ENCODE data around the gene CDC6.
A peak's percentile ranks its signal among the peaks of the same experiment; 100 is the strongest.

CDC6 gene

DNA sequence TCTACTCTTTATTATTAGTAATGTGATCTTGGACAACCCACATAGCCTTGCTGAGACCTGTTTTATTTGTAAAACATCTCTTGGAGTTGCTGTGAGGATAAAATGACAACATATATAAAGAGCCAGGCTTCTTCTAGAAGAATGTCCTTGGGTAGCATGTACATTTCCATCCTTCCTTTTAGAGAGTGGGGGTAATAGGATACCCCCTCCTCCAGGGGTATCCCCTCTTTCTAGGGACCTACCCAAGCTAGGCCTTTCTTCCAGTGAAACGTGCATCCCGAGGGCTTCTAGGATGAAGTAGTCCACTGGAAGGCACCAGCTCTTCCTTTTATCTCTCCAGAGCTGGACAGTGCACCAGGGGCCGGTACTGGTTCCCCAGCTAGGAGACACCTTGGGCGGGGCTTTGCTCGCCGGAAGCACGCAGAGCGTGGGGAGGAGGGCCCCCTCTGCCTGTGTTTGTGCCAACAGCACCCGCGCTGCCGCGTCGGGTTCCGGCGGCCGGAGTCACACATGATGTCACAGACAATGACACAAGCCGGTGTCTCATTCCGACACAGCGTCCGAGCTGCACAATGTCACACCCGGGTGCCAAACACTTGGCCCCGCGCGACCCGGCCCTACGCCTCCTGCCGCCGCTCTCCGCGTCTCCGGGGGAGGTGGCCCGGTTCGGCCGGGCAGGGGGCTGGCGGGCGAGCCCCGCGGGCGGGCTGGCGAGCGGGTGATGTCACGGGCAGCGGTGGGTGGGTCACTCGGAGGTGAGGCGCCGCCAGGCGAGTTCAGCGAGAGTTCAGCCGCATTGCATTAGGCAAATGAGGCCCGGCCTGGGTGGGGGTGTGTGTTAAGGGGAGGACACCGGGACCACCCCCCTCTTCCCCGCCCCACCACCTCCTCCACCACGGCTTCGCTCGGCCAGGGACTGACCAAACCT lies 53.5 kb downstream of the CDC6 start:
- peak; percentile 95 for DNase-seq (ENCODE audit: low spot score)

DNA sequence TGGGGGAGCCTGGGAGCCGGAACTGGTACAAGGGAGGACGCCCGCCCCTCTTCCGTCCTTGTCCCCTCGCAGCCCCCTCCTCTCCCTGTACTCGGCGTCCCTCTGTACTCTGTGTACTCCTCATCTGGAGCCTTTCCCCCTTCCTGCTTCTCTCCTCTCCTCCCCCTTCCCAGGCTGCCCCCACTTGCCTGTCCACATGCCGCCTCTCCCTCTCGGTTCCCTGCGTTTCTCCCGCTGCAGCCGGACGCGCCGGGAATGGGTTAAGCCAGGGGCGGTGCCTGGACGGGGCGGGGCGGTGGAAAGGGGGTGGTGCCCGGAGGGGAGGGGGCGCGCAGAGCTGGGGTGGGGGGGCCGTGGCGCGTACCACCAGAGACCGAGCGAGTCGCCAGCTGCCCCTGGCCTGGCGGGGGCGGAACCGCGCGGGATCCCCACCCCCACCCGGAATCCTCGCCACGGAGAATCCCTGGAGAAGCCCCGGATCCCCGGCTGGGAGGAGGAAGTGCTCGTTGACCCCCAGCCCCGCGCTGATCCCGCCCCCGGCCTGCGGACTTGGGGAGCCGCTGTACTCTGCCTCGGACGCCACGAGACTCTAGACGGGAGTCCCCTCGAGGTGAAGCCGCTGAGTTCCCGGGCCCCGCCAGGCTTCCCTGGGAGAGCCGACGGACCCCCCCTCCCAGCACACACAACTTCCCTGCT lies 54.3 kb downstream of the CDC6 start:
- DNase-seq (ENCODE audit: low spot score) = no peak

DNA sequence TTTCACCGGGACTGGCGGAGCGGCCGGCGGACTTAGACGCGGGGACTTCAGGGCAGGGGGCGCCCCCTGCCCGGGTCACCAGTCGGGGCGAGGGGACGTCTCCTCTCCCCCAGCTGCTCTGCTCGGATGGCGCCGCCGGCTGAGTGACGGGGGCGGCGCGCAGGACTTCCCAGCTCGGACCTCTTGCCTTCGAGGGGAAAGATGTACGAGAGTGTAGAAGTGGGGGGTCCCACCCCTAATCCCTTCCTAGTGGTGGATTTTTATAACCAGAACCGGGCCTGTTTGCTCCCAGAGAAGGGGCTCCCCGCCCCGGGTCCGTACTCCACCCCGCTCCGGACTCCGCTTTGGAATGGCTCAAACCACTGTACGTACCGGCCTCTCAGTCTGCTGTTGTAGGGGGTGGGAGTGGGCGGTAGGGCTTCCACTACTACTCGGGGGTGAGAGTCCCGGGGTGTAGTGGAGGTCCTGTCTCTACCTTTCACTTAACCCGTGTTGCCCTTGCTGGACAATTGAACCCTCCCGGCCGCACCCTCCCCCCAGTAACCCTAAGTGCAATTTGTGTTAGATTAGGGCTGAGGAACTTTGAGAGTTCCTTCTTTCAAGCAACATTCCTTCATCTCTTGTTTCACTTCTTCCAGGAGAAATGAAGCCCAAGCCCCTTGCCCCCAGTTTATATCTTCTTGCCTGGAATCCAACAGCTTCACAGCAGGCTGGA lies 55.0 kb downstream of the CDC6 start:
- no peak for DNase-seq (ENCODE audit: low spot score)

DNA sequence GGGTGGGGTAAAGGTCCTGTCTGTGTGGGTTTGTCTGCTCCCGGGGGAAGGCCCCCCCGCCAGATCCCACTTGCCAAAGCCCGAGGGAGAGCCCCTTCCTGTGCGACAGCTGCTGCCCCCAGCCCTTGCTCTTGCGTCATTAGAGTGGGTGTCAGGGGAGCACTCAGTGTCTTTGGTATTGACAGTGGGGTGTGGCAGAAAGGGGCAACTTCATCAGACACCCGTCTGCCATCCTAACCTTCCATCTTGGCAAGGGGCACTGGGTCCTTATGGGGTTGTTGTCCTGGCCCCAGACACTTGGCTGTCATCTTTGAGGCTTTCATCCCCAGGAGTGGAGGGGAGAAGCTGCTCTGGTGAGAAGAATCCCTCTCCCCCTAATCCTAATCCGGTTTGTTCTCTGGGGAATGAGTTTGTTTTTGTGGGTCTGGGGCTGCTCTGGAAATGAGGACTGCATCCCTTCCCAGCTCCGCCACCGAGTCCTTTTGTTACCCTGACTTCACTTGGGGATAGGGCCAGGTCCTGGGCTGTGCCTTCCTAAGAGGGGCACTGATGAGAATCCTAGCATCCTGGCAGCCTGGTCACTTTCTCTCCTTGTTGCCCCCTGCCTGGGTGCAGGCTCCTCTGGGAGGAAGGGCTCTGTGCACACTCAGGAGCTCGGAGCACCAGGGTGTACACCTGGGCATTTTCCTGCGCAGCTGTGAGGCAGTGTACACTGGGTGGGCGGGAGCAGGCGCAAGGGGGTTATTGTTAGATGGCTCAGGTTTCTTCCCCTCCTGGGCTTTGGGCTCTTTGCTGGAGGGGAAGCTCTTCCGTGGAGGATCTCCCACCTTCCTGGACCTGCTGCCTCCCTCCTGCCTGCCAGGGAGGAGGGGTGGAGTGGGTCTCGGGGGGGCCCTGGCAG lies 55.8 kb downstream of the CDC6 start:
- DNase-seq (ENCODE audit: low spot score) = no peak

DNA sequence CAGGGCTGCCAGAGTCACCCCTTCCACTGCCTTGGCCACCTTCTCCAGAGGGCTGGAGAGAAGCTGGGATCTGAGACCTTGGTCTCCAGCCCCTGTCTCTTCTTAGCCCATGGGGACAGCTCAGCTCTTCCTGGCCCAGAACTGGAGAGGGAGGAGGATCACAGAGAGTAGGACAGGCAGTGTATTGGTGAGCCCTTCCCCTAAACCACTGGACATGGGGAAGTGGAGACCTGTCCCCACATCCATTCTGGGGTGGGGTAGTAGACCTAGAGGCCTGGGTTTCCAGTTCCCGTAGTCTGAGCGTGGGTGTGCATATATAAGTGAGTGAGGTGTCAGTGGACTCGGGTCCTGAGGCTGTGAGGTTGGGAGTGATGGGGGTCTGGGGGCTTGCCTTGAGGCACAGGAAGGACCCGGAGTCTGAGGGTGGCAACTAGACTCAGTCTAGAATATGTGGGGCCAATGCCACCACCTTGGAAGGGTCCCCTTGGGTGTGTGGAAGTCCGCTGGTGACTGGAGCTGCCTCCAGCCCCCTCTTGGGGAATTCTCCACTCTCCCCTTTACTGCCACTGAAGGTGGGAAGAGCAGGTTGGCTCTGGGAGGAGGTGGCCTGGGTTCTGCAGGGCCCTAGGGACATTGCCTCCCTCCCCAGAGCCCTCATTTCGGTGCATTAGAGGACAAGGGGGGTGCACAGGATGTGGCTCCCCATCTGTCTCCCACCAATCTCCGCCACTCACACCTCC lies 56.9 kb downstream of the CDC6 start:
- no peak for DNase-seq (ENCODE audit: low spot score)

DNA sequence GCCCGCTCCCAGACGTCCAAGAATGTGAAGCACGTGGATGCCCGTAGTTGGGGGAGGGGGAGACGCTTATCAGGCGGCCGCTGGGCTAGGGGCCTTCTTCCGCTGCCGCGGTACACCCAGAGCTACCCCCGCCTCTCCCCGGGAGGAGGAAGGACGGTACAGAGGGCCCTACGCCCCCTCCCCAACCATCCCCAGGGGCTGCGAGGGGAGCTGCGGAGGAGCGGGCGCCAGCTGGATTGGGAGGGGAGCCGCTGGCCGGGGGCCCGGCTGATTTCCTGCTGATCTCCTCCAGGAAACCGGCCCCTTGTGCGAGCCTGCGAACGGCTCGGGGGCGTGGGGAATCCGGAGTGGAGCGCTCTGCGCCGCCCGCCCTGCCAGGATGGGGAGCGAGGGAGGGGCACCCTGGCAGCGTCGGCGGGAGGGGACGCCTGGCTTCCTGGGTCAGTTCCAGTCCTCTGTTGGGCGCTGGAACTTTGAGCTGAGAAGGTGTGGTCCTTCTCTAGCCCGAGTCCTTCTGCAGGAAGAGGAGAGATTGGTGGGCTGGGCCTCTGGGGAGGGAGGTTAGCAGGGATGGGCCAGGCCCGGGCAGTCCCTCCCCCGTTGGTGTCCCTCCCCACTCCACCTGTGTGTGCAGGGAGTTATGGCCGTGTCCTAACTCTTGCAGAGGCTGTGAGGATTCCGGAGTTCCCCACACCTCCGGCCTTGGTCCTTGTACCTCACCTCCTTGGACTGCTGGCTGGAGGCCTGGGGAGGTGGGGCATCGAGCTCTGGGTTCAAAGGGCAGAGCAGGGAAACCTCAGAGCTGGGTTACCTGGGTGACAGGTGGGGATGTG lies 57.7 kb downstream of the CDC6 start:
- no peak for DNase-seq (ENCODE audit: low spot score)

DNA sequence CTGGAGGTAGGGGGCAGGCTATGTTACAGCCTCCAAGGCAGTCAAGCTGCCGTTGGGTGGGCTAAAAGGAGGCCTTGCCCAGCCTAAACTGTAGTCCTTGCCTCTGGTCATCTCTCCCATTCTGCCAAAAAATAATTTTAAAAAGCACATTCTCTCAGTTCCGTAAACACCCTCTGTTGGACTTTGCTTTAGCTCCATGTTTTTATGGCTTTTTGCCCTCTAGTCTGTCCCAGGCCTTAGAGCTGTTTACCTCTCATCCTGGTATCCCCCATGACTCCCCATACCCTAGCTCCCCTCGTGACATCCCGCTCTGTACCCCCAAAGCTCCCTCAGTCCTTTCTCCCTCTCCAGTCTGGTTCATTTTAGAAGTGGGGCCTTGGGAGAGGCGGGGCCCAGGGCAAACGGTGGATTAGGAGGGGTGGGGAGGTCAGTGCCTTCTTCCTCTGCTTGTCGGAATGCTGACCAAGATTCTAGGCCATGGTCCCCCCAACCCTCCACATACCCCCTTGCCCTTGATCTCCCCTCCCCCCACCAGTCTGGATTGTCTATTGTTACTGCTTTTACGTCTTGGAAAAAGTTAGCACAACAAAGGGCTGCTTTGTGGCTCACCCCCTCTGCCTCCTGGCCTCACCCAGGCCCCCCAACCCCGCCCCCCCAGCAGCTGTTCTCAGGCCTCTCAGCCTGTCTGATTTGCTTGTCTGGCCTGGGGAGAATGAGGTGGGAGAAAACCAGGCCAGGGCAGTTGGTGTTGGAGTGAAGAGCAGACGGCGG lies 58.5 kb downstream of the CDC6 start:
- no peak for DNase-seq (ENCODE audit: low spot score)

DNA sequence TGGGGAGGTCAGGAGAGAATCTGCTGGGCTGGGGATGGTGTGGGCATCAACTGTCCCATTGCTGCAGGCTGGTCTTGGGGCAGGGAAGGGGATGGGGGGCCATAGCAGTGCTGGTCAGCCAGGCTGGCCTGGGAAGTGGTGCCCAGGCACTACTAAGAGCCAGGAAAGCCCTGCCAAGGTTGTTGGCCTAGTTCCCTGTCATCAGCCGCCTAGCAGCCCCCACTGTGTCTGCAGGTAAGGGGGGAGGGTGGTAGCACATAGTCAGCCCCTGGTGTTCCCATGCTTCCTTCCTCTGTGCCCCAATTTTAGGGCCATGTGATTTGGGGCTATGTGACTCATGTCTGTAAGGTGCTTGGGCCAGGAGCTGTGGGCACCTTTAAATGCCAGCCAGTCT lies 59.1 kb downstream of the CDC6 start:
- no peak for DNase-seq (ENCODE audit: low spot score)

DNA sequence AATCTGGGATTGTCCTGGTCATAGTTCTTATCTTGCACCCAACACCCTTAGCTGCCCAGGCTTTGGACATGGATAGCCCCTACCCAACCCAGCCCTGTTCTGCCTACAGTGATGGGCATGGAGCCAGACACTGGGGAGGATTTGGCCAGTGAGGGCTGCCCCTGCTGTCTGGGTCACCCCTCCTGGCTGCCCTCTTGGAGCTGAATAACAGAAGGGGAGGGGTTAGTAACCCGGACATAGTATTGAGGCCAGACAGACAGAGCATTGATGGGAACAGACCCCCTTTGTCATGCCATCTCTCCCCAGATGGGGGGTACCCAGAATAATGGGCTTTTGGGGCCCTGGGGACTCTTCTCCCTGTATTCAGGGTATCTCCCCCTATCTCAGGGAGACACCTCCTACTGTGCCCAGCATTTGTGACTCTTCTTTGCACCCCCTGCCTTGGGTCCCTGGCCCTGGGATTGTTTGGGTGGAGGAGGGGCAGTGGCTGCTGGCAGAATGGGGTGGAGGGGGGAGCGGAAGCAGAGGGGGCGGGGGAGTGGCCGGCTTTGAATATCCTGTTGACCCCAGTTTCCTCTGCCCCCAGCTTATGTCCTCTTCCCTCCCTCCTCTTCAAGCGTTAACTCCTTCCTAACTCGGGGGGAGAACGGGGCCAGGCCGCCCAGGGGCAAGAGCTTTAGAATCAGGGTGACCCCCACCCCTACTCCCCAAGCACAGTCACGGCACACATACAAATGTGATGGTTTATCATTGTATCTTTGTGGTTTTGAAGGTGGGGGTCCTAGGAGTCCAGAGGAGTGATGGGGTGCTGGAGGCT lies 59.8 kb downstream of the CDC6 start:
- DNase-seq (ENCODE audit: low spot score) = no peak

DNA sequence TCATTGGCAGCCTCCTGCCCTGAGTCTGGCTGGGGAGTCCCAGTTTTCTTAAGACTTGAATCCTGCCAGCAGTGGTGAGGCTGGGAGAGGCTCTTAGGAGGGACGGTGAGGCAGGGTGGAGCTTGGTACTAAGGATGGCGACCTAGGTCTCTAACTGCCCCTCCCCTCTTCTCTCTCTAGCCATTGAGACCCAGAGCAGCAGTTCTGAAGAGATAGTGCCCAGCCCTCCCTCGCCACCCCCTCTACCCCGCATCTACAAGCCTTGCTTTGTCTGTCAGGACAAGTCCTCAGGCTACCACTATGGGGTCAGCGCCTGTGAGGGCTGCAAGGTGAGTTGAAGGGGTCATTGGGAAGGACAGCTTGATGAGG lies 60.4 kb downstream of the CDC6 start:
- no peak for DNase-seq (ENCODE audit: low spot score)

DNA sequence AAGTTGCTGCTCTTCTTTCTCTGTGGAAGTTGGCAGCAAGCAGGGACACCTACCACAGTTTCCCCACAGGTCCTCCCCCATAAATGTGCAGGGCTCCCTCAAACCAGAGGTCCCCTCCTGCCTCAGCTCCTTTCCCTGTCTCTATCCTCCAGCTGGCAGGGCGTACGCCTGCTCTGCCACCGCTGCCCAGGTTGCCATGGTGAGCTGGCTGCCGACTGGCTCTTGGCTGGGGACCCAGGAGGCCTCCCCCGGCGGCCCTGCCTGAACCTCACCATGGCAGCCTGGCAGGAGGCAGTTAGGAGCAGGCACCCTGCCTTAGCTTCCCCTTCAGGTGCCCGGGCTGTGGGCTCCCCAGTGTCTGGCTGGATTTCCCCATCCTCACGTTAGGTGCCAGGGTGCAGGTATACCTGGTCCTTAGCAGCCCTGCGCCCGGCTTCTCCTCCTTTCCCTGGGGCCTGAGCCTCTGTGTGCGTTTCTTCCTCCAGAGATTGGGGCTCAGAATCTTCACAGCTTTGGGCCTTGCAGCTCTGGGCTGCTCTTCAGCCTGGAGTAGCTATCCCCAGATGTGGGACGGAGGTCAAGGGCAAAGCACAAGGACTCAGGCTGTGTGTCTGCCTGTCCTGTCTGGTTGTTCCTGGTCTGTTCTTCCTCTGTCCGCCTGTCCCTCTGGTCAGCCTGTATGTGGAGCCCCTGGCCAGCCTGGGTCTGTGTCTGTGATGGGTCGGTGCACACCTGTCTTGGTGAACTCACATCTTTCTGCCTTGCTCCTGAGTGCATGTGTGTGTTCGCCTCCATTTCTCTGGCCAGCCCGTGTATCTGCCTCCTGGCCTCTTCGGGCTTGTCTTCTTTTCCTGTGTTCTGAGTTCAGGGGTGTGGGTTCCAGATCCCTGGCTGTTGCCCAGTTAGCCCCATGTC lies 61.1 kb downstream of the CDC6 start:
- no peak for DNase-seq (ENCODE audit: low spot score)

DNA sequence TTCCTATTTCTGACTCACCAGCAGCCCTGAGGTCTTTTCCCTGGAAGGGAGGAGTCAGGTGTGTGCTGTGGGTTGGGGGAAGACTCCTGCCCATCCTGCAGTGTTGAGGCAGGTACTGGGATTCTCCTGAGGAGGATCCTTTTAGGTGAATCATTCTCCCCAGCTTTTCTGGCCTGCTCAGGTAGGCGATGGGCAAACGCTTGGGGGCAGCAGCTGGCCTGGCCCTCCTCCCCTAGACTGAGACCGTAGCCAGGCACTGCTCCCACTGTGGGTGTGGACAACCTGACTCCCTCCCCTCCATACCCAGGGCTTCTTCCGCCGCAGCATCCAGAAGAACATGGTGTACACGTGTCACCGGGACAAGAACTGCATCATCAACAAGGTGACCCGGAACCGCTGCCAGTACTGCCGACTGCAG lies 61.8 kb downstream of the CDC6 start:
- DNase-seq (ENCODE audit: low spot score) = no peak

DNA sequence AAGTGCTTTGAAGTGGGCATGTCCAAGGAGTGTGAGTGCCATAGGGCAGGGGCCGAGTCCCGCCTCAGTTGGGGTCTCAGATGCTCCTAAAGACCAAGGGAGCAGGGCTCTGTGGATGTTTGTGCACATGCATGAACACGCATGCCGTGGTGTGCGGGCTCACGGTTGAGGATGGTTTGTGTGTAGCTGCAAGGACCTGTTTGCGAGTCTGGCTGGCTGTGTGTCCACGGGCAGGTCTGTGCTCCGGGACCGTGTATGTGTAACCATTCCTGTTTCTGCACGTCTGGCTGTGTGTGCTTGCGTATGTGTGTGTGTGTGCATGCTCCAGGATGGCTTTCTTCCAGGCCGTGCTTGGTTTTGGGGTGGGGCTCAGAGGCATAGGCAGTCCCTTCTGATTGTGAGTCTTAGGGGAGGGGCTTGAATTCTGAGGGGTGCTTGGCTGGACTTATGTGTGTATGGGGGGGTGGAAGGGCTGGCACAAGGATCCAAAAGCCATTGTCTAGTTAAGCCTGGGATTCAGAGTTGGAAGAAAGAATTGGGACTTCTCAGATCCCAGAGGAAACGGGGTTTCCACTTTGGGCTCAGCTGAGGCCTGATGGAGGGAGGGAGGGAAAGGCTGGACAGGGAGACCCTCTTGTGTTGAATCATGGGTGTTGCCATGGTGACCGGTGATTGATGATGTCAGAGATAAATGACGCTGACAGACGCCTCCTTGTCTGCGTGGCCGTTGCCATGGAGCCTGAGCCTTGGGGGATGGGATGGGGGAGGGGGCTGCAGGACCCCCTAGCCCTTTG lies 62.4 kb downstream of the CDC6 start:
- DNase-seq (ENCODE audit: low spot score) = no peak

DNA sequence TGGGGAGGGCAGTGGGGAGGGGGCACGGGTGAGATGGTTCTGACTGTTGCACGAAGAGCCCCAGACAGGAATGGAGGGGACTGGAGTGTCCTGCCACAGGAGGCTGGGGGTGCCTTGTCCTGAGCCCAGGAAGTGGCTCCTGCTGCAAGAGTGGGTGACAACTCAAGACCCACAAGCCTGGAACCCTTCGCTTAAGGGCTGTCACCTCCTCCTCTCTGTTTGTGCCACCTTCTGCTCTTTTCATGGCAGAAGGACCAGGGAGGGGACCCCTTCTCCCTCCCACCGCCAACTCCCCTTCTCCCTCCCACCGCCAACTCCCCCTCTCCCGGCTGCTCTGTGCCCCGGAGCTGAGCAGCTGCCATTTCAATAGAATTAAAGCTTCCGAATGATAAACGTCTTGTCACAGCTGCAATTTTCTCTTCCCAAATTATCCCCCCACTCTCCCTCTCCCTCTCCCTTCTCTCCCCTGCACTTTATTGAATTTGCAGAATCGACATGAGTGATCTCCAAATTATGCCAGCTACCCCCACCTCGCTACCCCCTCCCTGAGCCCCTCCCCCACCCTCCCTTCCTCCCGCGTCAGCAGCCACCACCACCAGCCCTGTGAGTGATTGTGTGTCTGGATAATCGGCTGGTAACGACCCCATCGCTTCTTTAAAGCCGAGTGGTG lies 63.1 kb downstream of the CDC6 start:
- no peak for DNase-seq (ENCODE audit: low spot score)

DNA sequence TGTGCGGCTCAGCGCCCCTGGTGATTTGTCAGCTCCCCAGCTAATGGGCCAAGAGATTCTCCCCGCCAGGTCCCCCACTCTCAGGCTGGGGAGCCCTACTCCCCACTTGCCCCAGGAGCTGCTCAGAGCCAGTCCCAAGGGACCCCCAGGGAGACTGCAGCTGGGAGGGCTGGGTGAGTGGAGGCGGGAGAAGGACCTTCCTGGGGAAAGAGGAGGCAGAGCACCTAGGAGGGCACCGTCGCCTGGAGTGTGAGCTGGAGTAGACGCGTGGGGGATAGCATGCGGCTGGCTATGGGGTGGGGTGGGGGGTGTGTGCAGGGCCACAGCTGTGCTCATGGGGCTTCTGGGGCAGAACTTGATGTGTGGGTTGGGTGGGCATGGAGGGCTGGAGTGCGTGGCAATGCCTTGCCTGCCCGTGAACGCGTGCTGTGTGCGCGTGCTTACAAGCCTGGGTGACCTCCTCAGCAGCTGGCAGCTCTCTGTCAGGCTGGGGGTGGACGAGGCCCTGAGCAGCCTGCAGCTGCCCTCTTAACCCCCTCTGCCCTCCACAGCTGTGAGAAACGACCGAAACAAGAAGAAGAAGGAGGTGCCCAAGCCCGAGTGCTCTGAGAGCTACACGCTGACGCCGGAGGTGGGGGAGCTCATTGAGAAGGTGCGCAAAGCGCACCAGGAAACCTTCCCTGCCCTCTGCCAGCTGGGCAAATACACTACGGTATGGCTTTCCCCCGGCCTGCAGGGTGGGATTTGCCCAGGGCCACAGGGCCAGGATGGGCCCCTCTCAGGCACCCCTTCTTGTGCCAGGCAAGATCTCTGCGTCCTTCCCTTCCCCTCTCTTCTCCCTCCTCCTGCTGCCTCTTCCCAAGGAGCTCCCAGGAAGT lies 63.9 kb downstream of the CDC6 start:
- no peak for DNase-seq (ENCODE audit: low spot score)
